Right atrium auricular region (tissue), 2 donors: ENCODE results near the gene FHIT. TPM values are rescaled to one million over a fixed set of nuclear protein-coding genes. Genes with fewer than 3 reads are reported as not detected.
"Not testable (repeated sequence)": the region's sequence is repeated elsewhere in the genome, so short reads cannot be mapped to it uniquely, and the experiment has no call there.

Source experiments
- DNase-seq: peaks from one replicate; pipeline ENCODE4 v3.0.0-alpha.2; 2019; ENCODE audit warnings: low spot score
- H3K27ac ChIP-seq, 2 donors: fragments of 200-600 bp; sonication (generic); 1 replicate in 1 of 2; 2 replicates in 1 of 2; pipeline ENCODE4 v1.5.1; 2016 to 2019
- H3K27me3 ChIP-seq, 2 donors: fragments of 200-600 bp; sonication (generic); one replicate each; pipeline versions ENCODE4 v1.5.1 to v1.6.0; 2017 to 2019
- H3K36me3 ChIP-seq: fragments of 200-600 bp; sonication (generic); one replicate; pipeline ENCODE4 v1.5.1; 2016
- H3K4me1 ChIP-seq, 2 donors: fragments of 200-600 bp; sonication (generic); one replicate each; pipeline versions ENCODE4 v1.5.1 to v1.6.0; 2017 to 2019
- H3K4me3 ChIP-seq, 2 donors: fragments of 200-600 bp; sonication (generic); 1 replicate in 1 of 2; 2 replicates in 1 of 2; pipeline ENCODE4 v1.5.1; 2017 to 2019; ENCODE audit warnings: mild to moderate bottlenecking in 1 of 2, moderate library complexity in 1 of 2
- H3K9me3 ChIP-seq, 2 donors: fragments of 200-600 bp; sonication (generic); one replicate each; pipeline ENCODE4 v1.5.1; 2019
- total RNA-seq, 2 donors: library from RNA; depleted of rRNA; stranded (reverse); fragments of >200 nt; gene quantifications; one replicate each; pipeline ENCODE4 v1.1.0, GENCODE V29; 2016
- TF ChIP-seq, protein P1 (sequence below), 2 donors: fragments of 200-600 bp; sonication (generic); IDR thresholded peaks; one replicate each; pipeline ENCODE4 v1.5.1; 2019; ENCODE audit warnings: antibody characterized with exemption in 2 of 2

The FHIT gene
- total RNA-seq, 2 donors from 2014 or later, result 10.4 to 11.0 TPM

DNA sequence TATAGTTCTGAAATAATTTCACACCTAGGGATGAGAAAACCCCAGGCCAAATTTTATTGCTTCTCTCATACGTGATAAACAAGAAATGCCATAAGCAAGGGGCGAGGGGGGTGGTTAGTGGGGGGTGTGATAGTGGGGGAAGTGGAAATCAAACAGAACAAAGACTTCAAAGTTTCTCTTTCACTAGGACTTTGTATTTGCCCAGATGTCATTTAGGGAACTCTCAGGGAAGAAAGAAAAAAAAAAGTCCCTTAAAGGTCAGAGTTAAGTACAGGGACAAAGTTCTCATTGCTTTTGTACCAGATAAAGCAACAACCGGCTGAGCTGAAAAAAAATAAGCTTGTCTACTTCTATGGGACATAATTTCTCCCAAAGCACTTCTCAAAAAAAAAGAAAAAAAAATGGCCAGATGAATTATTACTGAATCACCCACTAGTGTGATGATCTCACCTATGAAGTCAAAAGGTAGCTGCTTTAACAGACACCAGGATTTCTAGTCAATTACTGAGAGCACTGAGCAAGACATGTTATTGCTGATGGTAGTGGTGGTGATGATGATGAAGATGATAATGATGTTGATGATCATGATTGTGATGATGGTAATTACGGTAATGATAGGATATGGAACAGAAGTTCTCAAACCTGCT lies 56.2 kb downstream of the FHIT start:
- H3K36me3 ChIP-seq, result no peaks in the 10 kb centered on the region
- H3K9me3 ChIP-seq, result no peaks in the 10 kb centered on the region
- no peak for DNase-seq
- no peaks in the 10 kb centered on the region for H3K4me1 ChIP-seq
- H3K27ac ChIP-seq, result no peak overlapping the region
- TF ChIP-seq, protein P1, sequence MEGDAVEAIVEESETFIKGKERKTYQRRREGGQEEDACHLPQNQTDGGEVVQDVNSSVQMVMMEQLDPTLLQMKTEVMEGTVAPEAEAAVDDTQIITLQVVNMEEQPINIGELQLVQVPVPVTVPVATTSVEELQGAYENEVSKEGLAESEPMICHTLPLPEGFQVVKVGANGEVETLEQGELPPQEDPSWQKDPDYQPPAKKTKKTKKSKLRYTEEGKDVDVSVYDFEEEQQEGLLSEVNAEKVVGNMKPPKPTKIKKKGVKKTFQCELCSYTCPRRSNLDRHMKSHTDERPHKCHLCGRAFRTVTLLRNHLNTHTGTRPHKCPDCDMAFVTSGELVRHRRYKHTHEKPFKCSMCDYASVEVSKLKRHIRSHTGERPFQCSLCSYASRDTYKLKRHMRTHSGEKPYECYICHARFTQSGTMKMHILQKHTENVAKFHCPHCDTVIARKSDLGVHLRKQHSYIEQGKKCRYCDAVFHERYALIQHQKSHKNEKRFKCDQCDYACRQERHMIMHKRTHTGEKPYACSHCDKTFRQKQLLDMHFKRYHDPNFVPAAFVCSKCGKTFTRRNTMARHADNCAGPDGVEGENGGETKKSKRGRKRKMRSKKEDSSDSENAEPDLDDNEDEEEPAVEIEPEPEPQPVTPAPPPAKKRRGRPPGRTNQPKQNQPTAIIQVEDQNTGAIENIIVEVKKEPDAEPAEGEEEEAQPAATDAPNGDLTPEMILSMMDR (IDR thresholded peaks at IDR 0.05), result no peak
- no peaks in the 10 kb centered on the region for H3K27me3 ChIP-seq
- H3K4me3 ChIP-seq, result no peak overlapping the region

DNA sequence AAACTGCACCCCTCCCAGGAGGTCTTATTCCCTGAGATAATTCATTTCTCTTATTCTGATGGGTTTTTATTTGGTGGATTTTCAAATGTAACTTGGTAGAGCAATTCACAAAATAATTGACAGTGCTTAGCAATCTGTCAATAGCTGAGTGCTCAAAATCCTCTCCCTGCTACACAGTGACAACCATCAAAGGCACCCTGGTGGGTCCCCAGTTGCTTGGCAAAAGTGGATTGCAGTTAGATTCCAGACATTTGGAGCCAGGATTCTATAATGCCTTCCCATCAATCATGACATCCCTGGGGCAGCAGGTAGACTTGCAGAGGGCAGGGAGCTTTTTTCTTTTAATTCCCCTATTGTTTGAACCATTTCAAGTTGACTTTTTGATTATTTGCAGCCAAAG lies 59.0 kb downstream of the FHIT start:
- Histone ChIP-seq H3K36me3 (no peaks in the 10 kb centered on the region), H3K4me3 (no peak overlapping the region), H3K9me3 (no peaks in the 10 kb centered on the region), H3K27me3 (no peaks in the 10 kb centered on the region), H3K27ac (no peak overlapping the region), H3K4me1 (no peaks in the 10 kb centered on the region)
- TF ChIP-seq, protein P1 (IDR thresholded peaks at IDR 0.05), result no peak
- DNase-seq, result no peak

DNA sequence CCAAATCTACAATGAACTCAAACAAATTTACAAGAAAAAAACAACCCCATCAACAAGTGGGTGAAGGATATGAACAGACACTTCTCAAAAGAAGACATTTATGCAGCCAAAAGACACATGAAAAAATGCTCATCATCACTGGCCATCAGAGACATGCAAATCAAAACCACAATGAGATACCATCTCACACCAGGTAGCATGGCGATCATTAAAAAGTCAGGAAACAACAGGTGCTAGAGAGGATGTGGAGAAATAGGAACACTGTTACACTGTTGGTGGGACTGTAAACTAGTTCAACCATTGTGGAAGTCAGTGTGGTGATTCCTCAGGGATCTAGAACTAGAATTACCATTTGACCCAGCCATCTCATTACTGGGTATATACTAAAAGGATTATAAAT lies 61.0 kb downstream of the FHIT start:
- not testable (repeated sequence) for H3K4me3 ChIP-seq, H3K9me3 ChIP-seq, H3K4me1 ChIP-seq, H3K27me3 ChIP-seq, DNase-seq, H3K36me3 ChIP-seq, H3K27ac ChIP-seq

DNA sequence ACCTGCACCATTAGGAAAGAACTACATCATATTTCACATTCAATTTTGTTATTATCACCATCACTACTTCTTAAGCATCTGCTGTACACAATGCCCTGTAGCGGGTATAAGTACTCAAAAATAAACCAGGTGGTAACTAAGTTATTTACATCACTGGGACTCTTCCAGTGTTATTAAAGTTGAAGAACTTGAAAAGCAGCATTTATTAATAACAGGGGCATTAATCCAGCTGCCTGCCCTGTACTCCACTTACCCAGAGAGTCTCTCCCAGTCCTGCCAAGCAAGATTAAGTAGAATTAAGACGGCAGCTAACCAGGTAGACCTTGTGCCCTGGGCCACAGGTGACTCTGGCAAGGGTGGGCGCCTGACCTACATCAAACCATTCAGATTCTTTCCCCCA lies 65.2 kb downstream of the FHIT start:
- no peak for DNase-seq
- H3K36me3 ChIP-seq, result no peaks in the 10 kb centered on the region
- H3K9me3 ChIP-seq, result no peaks in the 10 kb centered on the region
- peaks cover 0 to 8% of the 10 kb centered on the region in 2 donors for H3K4me1 ChIP-seq
- no peak overlapping the region for H3K4me3 ChIP-seq
- no peak overlapping the region for H3K27ac ChIP-seq
- TF ChIP-seq, protein P1 (IDR thresholded peaks at IDR 0.05), result no peak
- H3K27me3 ChIP-seq, result no peaks in the 10 kb centered on the region

DNA sequence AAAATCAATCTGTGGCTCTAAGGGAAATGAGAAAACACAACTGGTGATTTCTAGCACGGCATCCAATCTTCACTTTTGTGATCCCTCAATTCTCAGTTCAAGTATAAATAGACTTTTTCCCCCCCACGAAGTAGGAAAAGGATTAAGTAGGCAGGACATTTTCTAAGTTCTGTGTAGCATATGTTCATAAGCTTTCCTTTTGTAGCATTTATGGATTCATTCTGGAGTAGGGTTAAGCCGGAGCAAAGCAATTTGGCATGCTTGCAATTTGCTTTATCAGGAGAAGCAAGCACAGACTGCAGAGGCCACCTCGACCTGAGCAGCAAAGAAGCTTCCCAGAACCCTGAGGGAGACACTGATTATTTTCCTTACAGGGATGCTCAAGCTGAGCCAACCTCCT lies 66.3 kb downstream of the FHIT start:
- no peaks in the 10 kb centered on the region for H3K9me3 ChIP-seq
- no peak overlapping the region for H3K4me3 ChIP-seq
- H3K4me1 ChIP-seq, result peaks cover 0 to 8% of the 10 kb centered on the region in 2 donors
- H3K27me3 ChIP-seq, result no peaks in the 10 kb centered on the region
- H3K36me3 ChIP-seq, result no peaks in the 10 kb centered on the region
- DNase-seq, result no peak
- no peak overlapping the region for H3K27ac ChIP-seq
- TF ChIP-seq, protein P1 (IDR thresholded peaks at IDR 0.05), result no peak

DNA sequence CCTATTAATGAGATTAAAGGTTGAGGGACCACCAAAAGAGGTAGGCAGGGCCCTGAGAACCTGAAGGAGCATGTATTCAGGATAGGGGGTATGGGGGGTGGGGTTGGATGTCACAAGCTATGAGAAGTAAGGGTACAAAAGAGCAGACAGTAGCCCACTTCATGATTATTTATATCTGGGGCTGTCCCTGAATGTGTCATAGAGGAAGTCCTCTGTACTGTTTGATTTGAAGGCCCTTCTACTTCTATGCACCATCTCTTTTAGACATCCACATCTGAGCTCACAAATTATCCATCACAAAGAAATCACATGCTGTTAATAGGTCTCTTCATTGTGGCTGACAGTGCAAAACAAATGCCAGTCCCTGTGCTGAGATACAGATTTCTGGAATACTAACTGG lies 68.6 kb downstream of the FHIT start:
- H3K27ac ChIP-seq, result no peak overlapping the region
- no peak overlapping the region for H3K4me3 ChIP-seq
- no peak for DNase-seq
- peaks cover 0 to 8% of the 10 kb centered on the region in 2 donors for H3K4me1 ChIP-seq
- H3K27me3 ChIP-seq, result no peaks in the 10 kb centered on the region
- H3K9me3 ChIP-seq, result no peaks in the 10 kb centered on the region
- TF ChIP-seq, protein P1 (IDR thresholded peaks at IDR 0.05), result no peak
- no peaks in the 10 kb centered on the region for H3K36me3 ChIP-seq
